C4-2B (cell line): Measurements from ENCODE around the gene TOMM34.

Source experiments
- ZFX ChIP-seq: fragments of 450-650 bp; IDR thresholded peaks from 2 replicates; pipeline ENCODE4 v1.6.1; 2017
- TF ChIP-seq, protein P1 (sequence below): fragments of 450-650 bp; conservative IDR thresholded peaks from 2 replicates; pipeline ENCODE4 v1.5.1; 2017; ENCODE audit warnings: mild to moderate bottlenecking

DNA sequence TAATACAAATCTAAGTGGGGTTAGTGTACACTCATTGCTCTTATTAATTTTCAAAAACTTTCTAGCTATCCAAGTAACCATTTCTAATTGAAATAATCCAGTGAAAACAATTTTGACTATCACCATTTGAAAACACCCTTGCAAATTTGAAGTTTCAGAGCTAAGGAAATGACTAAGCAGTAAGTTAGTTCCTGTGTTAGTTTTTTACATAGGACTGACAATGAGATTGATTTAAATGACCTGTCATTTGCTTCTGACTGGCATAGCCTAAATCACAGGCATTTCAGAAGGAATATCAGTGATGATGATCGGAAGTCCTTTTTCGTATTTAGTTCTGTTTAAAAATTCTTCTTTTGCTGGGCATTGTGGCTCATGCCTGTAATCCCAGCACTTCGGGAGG is 33.1 kb upstream of the TOMM34 start:
- TF ChIP-seq, protein P1, sequence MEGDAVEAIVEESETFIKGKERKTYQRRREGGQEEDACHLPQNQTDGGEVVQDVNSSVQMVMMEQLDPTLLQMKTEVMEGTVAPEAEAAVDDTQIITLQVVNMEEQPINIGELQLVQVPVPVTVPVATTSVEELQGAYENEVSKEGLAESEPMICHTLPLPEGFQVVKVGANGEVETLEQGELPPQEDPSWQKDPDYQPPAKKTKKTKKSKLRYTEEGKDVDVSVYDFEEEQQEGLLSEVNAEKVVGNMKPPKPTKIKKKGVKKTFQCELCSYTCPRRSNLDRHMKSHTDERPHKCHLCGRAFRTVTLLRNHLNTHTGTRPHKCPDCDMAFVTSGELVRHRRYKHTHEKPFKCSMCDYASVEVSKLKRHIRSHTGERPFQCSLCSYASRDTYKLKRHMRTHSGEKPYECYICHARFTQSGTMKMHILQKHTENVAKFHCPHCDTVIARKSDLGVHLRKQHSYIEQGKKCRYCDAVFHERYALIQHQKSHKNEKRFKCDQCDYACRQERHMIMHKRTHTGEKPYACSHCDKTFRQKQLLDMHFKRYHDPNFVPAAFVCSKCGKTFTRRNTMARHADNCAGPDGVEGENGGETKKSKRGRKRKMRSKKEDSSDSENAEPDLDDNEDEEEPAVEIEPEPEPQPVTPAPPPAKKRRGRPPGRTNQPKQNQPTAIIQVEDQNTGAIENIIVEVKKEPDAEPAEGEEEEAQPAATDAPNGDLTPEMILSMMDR, result no peak
- TF ChIP-seq ZFX, result no peak
